ENCODE results near the gene TRPV6. TPM values are rescaled to one million over a fixed set of nuclear protein-coding genes. Genes with fewer than 3 reads are reported as not detected.
A peak's percentile ranks its signal among the peaks of the same experiment; 100 is the strongest.

TRPV6 gene
- total and polyA plus RNA-seq, 4 donors = 0.40 to 1.2 (median 0.53) TPM

- no peak for TF ChIP-seq CTCF (IDR thresholded peaks at IDR 0.05; ENCODE audit: control extremely low read depth, extremely low read depth)
- Histone ChIP-seq H3K4me1 (ENCODE audit: control insufficient read depth in 5 of 5, insufficient read depth in 5 of 5, low read length in 5 of 5) (no peaks in the 10 kb centered on the region), H3K9ac (ENCODE audit: insufficient read depth in 1 of 2, low read length in 2 of 2) (no peak overlapping the region), H3K27me3 (ENCODE audit: control insufficient read depth in 3 of 3, insufficient read depth in 3 of 3, low read length in 2 of 3) (no peaks in the 10 kb centered on the region), H3K27ac (ENCODE audit: low read depth in 1 of 2, low read length in 1 of 2) (peak overlapping the region in 1 of 2 donors; percentile 13), H3K4me3 (no peak overlapping the region), H3K9me3 (ENCODE audit: control insufficient read depth in 4 of 4, insufficient read depth in 3 of 4, low read length in 3 of 4) (peaks cover 0 to 5% (median 1%) of the 10 kb centered on the region in 4 donors), H3K36me3 (ENCODE audit: control insufficient read depth in 4 of 4, insufficient read depth in 4 of 4, low read length in 4 of 4) (no peaks in the 10 kb centered on the region)
- DNase-seq = no peak
- no peak for ATAC-seq (ENCODE audit: insufficient read depth, low FRiP score)
- 79 to 89% methylated on average over 8 of the region's 8 CpGs for WGBS, 2 donors
Observed at GRCh38 chr7:142927949-142928348, 42.4 kb upstream of the TRPV6 start.

GRCh38 chr7:142927085-142927745 lies 41.7 kb upstream of the TRPV6 start:
- TF ChIP-seq CTCF (IDR thresholded peaks at IDR 0.05; ENCODE audit: control extremely low read depth, extremely low read depth) = no peak
- no peaks in the 10 kb centered on the region for H3K27me3 ChIP-seq (ENCODE audit: control insufficient read depth in 3 of 3, insufficient read depth in 3 of 3, low read length in 2 of 3)
- no peak overlapping the region for H3K4me3 ChIP-seq
- no peaks in the 10 kb centered on the region for H3K36me3 ChIP-seq (ENCODE audit: control insufficient read depth in 4 of 4, insufficient read depth in 4 of 4, low read length in 4 of 4)
- H3K9me3 ChIP-seq (ENCODE audit: control insufficient read depth in 4 of 4, insufficient read depth in 3 of 4, low read length in 3 of 4) = peaks cover 0 to 5% (median 1%) of the 10 kb centered on the region in 4 donors
- 27 to 40% methylated on average over 7 of the region's 7 CpGs for WGBS, 2 donors
- H3K4me1 ChIP-seq (ENCODE audit: control insufficient read depth in 5 of 5, insufficient read depth in 5 of 5, low read length in 5 of 5) = no peaks in the 10 kb centered on the region
- DNase-seq (no peak), ATAC-seq (ENCODE audit: insufficient read depth, low FRiP score) (peak; percentile 54)
- H3K9ac ChIP-seq (ENCODE audit: insufficient read depth in 1 of 2, low read length in 2 of 2) = no peak overlapping the region
- no peak overlapping the region for H3K27ac ChIP-seq (ENCODE audit: low read depth in 1 of 2, low read length in 1 of 2)

GRCh38 chr7:142925413-142925812 lies 39.9 kb upstream of the TRPV6 start:
- Histone ChIP-seq H3K9me3 (ENCODE audit: control insufficient read depth in 4 of 4, insufficient read depth in 3 of 4, low read length in 3 of 4) (peaks cover 0 to 5% (median 1%) of the 10 kb centered on the region in 4 donors), H3K27me3 (ENCODE audit: control insufficient read depth in 3 of 3, insufficient read depth in 3 of 3, low read length in 2 of 3) (no peaks in the 10 kb centered on the region), H3K27ac (ENCODE audit: low read depth in 1 of 2, low read length in 1 of 2) (no peak overlapping the region), H3K9ac (ENCODE audit: insufficient read depth in 1 of 2, low read length in 2 of 2) (no peak overlapping the region), H3K4me3 (no peak overlapping the region), H3K4me1 (ENCODE audit: control insufficient read depth in 5 of 5, insufficient read depth in 5 of 5, low read length in 5 of 5) (no peaks in the 10 kb centered on the region), H3K36me3 (ENCODE audit: control insufficient read depth in 4 of 4, insufficient read depth in 4 of 4, low read length in 4 of 4) (no peaks in the 10 kb centered on the region)
- DNase-seq = no peak
- TF ChIP-seq CTCF (IDR thresholded peaks at IDR 0.05; ENCODE audit: control extremely low read depth, extremely low read depth) = no peak
- 81 to 84% methylated on average over 12 of the region's 12 CpGs for WGBS, 2 donors
- no peak for ATAC-seq (ENCODE audit: insufficient read depth, low FRiP score)

GRCh38 chr7:142923391-142923790 lies 37.8 kb upstream of the TRPV6 start:
- Histone ChIP-seq H3K9me3 (ENCODE audit: control insufficient read depth in 4 of 4, insufficient read depth in 3 of 4, low read length in 3 of 4) (peaks cover 0 to 5% (median under 1%) of the 10 kb centered on the region in 4 donors), H3K4me3 (no peak overlapping the region), H3K36me3 (ENCODE audit: control insufficient read depth in 4 of 4, insufficient read depth in 4 of 4, low read length in 4 of 4) (no peaks in the 10 kb centered on the region), H3K9ac (ENCODE audit: insufficient read depth in 1 of 2, low read length in 2 of 2) (no peak overlapping the region), H3K4me1 (ENCODE audit: control insufficient read depth in 5 of 5, insufficient read depth in 5 of 5, low read length in 5 of 5) (no peaks in the 10 kb centered on the region), H3K27ac (ENCODE audit: low read depth in 1 of 2, low read length in 1 of 2) (no peak overlapping the region), H3K27me3 (ENCODE audit: control insufficient read depth in 3 of 3, insufficient read depth in 3 of 3, low read length in 2 of 3) (no peaks in the 10 kb centered on the region)
- WGBS, 2 donors = 48 to 67% methylated on average over 2 of the region's 2 CpGs
- no peak for TF ChIP-seq CTCF (IDR thresholded peaks at IDR 0.05; ENCODE audit: control extremely low read depth, extremely low read depth)
- DNase-seq (no peak), ATAC-seq (ENCODE audit: insufficient read depth, low FRiP score) (no peak)
